HK-2 (cell line): ENCODE measurements around the gene SLX9.

Experiments
- DNase-seq: peaks from one replicate; pipeline ENCODE4 v3.0.0-alpha.2; 2018; ENCODE audit not compliant: unreplicated experiment

The SLX9 gene

GRCh38 chr21:44989943-44990780 is 50.3 kb downstream of the SLX9 start:
- DNase-seq = no peak

- DNase-seq = no peak
Observed at GRCh38 chr21:44990921-44991320, 51.1 kb downstream of the SLX9 start.

- no peak for DNase-seq
Observed at GRCh38 chr21:44991538-44992483, 52.0 kb downstream of the SLX9 start.

GRCh38 chr21:44992608-44993031 is 52.8 kb downstream of the SLX9 start:
- DNase-seq = no peak

GRCh38 chr21:44993321-44994046 is 53.7 kb downstream of the SLX9 start:
- no peak for DNase-seq

GRCh38 chr21:44994047-44994694 is 54.3 kb downstream of the SLX9 start:
- no peak for DNase-seq

GRCh38 chr21:44994695-44995342 is 55.0 kb downstream of the SLX9 start:
- DNase-seq = no peak

- DNase-seq = no peak
Observed at GRCh38 chr21:44995343-44995941, 55.6 kb downstream of the SLX9 start.

GRCh38 chr21:44996096-44996495 is 56.3 kb downstream of the SLX9 start:
- no peak for DNase-seq

- no peak for DNase-seq
Observed at GRCh38 chr21:44996501-44996921, 56.7 kb downstream of the SLX9 start.

GRCh38 chr21:44996983-44997936 is 57.4 kb downstream of the SLX9 start:
- no peak for DNase-seq

GRCh38 chr21:44998086-44998620 is 58.3 kb downstream of the SLX9 start:
- DNase-seq = no peak

- DNase-seq = no peak
Observed at GRCh38 chr21:44998621-44999427, 59.0 kb downstream of the SLX9 start.

- no peak for DNase-seq
Observed at GRCh38 chr21:44999428-44999971, 59.7 kb downstream of the SLX9 start.

GRCh38 chr21:44999972-45000636 is 60.3 kb downstream of the SLX9 start:
- no peak for DNase-seq

- no peak for DNase-seq
Observed at GRCh38 chr21:45000637-45001133, 60.9 kb downstream of the SLX9 start.
